GM12801 (cell line): ENCODE measurements around the gene NFATC1.

Experiments used
- CTCF ChIP-seq: IDR thresholded peaks from one replicate; pipeline ENCODE4 v1.5.1; 2011; ENCODE audit warnings: control low read depth; ENCODE audit not compliant: insufficient read length; ENCODE audit errors: extremely low read depth

NFATC1 gene

GRCh38 chr18:79424880-79425568 is 29.3 kb downstream of the NFATC1 start:
- TF ChIP-seq CTCF, result no peak

GRCh38 chr18:79425569-79425886 is 29.8 kb downstream of the NFATC1 start:
- TF ChIP-seq CTCF, result no peak

GRCh38 chr18:79426376-79427300 is 30.9 kb downstream of the NFATC1 start:
- TF ChIP-seq CTCF, result no peak

GRCh38 chr18:79427368-79428225 is 31.9 kb downstream of the NFATC1 start:
- no peak for TF ChIP-seq CTCF

- no peak for TF ChIP-seq CTCF
Observed at GRCh38 chr18:79428287-79428686, 32.6 kb downstream of the NFATC1 start.

- TF ChIP-seq CTCF, result no peak
Observed at GRCh38 chr18:79429381-79429780, 33.7 kb downstream of the NFATC1 start.

GRCh38 chr18:79429785-79430281 is 34.1 kb downstream of the NFATC1 start:
- no peak for TF ChIP-seq CTCF
